Endothelial cell of umbilical vein (primary cell): ENCODE data around the gene ADCY3.

ENCODE experiments used
- CTCF ChIP-seq, 2 donors: IDR thresholded peaks; 1 replicate in 1 of 2; 2 replicates in 1 of 2; pipeline ENCODE4 v1.5.1; 2011; ENCODE audit warnings: low read length in 2 of 2, mild to moderate bottlenecking in 2 of 2, moderate library complexity in 2 of 2, control low read depth in 1 of 2, inconsistent platforms in 1 of 2, low read depth in 1 of 2; ENCODE audit not compliant: insufficient read depth in 1 of 2; ENCODE audit errors: extremely low read depth in 1 of 2
- EZH2 ChIP-seq: IDR thresholded peaks from 2 replicates; pipeline ENCODE4 v1.6.1; 2012; ENCODE audit warnings: borderline replicate concordance, low read depth, mild to moderate bottlenecking, moderate library complexity, low read length, inconsistent platforms; ENCODE audit not compliant: severe bottlenecking
- FOS ChIP-seq: IDR thresholded peaks from 2 replicates; pipeline ENCODE4 v1.6.1; 2011; ENCODE audit warnings: mild to moderate bottlenecking, low read length, moderate library complexity, borderline replicate concordance; ENCODE audit not compliant: insufficient read depth
- JUN ChIP-seq: IDR thresholded peaks from 2 replicates; pipeline ENCODE4 v1.6.1; 2011; ENCODE audit warnings: borderline replicate concordance, low read depth; ENCODE audit not compliant: insufficient read length, insufficient read depth
- MAX ChIP-seq: IDR thresholded peaks from 2 replicates; pipeline ENCODE4 v1.6.1; 2011; ENCODE audit not compliant: insufficient read depth, insufficient read length
- MYC ChIP-seq: IDR thresholded peaks from one replicate; pipeline ENCODE4 v1.6.1; 2011; ENCODE audit warnings: mild to moderate bottlenecking, low read depth, low read length
- POLR2A ChIP-seq: IDR thresholded peaks from 2 replicates; pipeline ENCODE4 v1.6.1; 2012; ENCODE audit warnings: low read depth, mild to moderate bottlenecking, control low read depth, low read length
- POLR2AphosphoS5 ChIP-seq: IDR thresholded peaks from 2 replicates; pipeline ENCODE4 v1.6.1; 2012; ENCODE audit warnings: low read depth, mild to moderate bottlenecking, control low read depth, low read length, moderate library complexity; ENCODE audit not compliant: insufficient read depth

- no peak for TF ChIP-seq EZH2
- TF ChIP-seq CTCF (IDR thresholded peaks at IDR 0.05; ENCODE audit: extremely low read depth in 1 of 2, insufficient read depth in 1 of 2, low read depth in 1 of 2, low read length in 2 of 2) = no peak
- TF ChIP-seq POLR2A = no peak
- no peak for TF ChIP-seq MAX
- no peak for TF ChIP-seq MYC
- TF ChIP-seq POLR2AphosphoS5 = no peak
- no peak for TF ChIP-seq JUN
- no peak for TF ChIP-seq FOS
Observed at GRCh38 chr2:24840962-24841945, 78.8 kb downstream of the ADCY3 start.
